HG03575 (cell line): Measurements from ENCODE around the gene VWC2L.

Experiments used
- ATAC-seq: cut with Tn5 transposase; IDR thresholded peaks from one replicate; pipeline ENCODE4 v1.9.1; 2021; ENCODE audit not compliant: unreplicated experiment, insufficient number of reproducible peaks, low FRiP score; ENCODE audit errors: extremely low read depth

Gene VWC2L

DNA sequence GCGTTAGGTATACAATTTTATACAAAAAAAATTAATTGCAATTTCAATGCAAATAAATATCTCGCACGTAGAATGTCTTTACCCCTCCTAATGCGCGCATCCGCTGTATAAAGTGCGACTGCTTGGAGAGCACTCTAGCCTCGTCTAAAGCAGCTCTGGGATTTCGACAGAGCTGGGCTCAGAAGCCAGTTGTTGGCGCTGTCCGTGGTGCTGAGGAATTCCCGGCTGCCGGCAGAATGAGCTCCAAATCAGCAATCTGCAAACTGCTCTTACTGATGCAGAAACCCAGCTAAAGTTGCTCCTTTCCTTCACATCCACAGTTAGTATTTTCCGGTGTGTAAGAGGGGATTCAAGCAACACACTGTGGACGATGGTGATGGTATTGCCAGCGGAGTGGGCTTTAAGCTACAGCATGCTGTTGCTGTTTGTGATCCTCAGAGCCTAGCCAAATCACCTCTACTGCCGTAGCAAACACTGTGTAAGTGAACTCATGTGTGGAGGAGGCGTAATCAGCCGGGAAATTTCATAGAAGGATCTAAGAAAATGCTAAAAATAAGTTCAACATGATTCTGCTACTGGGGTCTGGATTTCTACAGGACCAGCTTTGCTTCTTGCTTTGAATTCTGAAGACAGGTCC is at the start of gene VWC2L:
Gene VWC2L, plus strand, starts transcription at position 137 of the 637 bp plus-strand sequence. CDS start 3,140 bp downstream, outside the sequence.
- ATAC-seq, result no peak

DNA sequence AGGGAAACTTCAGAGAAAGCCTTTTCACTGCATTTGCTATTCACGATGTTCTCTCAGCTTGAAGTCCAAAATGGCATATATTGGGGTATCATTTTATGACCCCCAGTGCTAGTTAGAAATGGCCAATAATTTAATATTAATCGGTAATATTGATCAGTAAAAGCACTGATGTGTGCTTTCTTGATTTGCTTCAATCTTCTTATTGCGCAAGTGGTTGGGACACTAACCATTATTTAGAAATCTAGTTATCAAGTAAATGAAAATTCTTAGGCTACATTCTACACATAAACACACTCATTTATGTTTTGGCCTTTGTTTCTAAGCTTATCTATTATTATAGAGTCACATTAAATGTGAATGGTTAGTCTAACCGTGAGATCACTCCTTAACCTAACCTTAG is 49.7 kb upstream of the VWC2L start:
- ATAC-seq, result no peak

GRCh38 chr2:214365549-214365948 is 45.3 kb upstream of the VWC2L start:
- no peak for ATAC-seq

GRCh38 chr2:214367171-214367570 is 43.7 kb upstream of the VWC2L start:
- ATAC-seq, result no peak

DNA sequence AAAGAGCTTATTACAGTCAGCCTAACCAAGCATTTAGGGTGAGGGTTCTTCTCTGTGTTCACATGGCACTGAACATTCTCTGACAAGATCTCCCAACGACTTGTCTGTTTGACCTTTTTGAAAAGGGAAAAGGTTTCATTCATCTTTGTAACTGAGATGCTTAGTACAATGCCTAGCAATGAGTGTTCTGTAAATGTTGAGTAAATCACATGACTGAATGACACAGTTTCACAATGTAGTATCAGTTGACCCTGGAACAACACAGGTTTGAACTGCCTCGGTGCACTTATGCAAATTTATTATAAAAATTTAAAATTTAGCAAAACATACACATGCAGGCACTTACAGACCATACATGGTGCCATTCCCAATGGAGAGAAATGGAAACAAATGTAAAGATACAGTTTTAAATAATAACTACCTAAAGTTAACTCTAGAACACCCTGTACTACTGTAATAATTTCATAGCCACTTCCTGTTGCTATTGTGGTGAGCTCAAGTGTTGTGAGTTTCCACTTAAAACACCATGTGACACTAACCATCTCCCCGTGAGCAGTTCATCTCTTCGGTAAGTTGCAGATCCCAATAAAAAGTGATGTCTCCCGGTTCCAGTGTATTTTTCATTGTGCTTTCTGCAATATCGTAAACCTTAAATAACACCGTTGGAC is 34.1 kb upstream of the VWC2L start:
- ATAC-seq, result no peak

DNA sequence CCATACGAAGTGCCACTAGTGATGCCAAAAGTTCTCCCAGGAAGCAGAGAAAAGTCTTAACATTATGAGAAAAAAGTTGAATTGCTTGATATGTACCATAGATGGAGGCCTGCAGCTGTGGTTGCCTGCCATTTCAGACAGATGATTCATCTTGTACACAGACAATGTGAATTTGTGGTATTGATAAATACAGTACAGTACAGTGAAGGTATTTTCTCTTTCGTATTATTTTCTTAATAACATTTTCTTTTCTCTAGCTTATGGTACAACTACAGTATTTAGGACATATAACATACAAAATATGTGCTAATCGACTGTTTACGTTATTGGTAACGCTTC is 33.6 kb upstream of the VWC2L start:
- no peak for ATAC-seq

DNA sequence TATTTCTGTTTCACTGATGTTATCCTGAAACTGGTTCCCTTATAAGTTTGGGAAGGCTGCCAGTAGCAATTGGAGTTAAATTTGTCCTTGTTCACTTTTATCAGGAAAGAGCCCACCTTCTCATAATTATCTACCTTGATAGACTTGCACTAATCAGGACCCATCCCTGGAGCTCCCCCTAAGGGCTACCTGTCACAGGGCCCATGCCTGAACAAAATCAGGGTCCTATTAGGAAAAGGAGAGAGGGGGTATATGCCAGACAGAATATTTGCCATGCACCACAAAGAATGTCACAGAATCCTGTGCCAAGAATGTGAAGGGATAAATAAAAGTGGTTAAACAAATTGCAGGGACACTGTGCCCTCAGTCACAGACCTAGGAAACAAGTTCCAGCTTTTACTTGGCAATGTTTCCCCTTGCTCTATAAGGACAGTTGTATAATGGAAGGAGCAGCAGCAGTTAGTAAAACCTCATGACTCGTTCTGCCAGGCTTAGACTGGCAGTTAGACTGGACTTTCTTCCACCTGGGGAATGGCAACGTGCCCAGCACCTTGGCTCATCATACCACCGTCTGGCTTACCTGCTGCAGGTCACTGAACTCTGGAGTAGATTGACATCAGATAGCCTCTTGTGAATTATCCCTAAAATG is 32.3 kb upstream of the VWC2L start:
- no peak for ATAC-seq

GRCh38 chr2:214379227-214379626 is 31.6 kb upstream of the VWC2L start:
- no peak for ATAC-seq

GRCh38 chr2:214380681-214381080 is 30.2 kb upstream of the VWC2L start:
- no peak for ATAC-seq

- ATAC-seq, result no peak
Observed at GRCh38 chr2:214382229-214382628, 28.6 kb upstream of the VWC2L start.

GRCh38 chr2:214386720-214387119 is 24.1 kb upstream of the VWC2L start:
- ATAC-seq, result no peak

- ATAC-seq, result no peak
Observed at GRCh38 chr2:214389334-214389733, 21.5 kb upstream of the VWC2L start.

DNA sequence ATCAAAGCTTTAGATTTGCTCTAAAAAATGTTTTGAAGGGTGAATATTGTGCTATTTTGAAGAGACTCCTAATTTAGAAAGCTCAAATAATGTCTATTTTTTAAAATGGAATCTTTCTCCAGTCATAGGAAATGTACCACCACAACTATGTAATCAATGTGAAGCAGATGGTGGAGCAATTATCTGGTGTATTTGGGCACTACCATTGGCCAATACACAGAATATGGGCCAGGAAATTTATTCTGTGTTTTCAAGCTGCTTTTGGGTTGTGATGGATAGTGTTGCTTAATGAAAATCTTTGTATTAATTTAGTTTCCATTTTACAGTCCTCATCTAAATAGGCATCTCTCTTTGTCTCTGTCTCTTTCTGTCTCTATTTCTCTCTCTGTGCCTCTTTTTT is 17.1 kb upstream of the VWC2L start:
- ATAC-seq, result no peak

GRCh38 chr2:214395040-214395439 is 15.8 kb upstream of the VWC2L start:
- ATAC-seq, result no peak

DNA sequence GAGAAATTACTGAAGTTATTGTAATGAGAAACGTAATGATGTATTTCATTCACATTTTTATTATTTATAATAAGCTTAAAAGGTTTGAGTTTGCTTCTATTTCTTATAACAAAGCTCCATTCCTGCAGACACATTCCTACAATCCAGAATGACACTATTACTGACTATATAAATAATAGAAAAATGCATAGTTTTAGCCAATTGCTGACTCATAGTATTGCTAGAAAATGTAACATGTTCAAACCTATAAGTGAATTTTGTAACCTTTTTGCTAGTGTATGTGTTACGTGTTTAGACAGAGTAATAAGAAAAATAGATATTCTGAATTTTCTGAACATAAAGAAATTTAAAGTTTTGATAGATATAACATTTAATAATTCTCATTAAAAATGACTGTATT is 9.3 kb upstream of the VWC2L start:
- no peak for ATAC-seq

DNA sequence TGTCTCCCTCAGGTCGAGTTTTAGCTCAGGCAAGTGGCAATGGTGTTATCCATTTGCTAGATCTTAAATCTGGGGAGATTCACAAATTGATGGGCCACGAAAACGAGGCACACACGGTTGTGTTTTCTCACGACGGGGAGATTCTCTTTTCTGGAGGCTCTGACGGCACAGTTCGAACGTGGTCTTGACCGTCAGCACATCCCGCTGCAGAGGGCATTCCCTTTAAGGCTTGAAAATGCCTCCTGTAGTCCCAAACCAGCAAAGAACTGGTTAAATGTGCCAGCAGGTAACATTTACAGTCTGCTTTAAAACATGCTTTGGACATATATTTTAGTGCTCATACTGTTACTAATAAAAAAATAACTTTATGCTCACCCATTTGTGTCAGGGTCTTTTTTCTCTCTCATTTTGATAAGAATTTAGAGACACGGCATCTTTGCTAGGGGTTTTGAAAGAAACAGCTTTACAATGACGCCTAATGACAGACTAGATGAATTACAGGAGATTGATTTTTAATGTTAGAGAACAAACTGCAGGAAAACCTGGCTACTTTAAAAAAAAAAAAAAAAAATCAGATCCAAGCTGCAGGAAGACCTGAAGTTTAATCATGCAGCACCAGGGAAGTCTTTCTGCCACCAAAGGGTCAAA is 602 bp upstream of the VWC2L start:
- no peak for ATAC-seq

GRCh38 chr2:214412679-214413078 is 1.8 kb downstream of the VWC2L start:
- no peak for ATAC-seq

DNA sequence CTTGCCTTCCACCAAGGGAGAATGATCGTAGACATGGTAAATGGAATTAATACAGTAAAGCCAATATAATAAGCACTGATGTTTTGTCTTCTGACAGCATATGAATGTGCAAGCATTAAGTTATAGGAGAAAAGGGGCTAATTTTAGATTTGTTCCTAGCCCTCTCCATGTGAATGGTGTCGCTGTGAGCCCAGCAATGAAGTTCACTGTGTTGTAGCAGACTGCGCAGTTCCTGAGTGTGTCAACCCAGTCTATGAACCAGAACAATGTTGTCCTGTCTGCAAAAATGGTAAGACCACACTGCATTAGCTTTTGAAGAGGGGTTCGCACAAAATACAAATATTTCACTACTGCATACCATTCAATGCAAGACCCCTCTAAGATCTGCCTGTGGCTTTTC is 25.6 kb downstream of the VWC2L start:
- ATAC-seq, result no peak

DNA sequence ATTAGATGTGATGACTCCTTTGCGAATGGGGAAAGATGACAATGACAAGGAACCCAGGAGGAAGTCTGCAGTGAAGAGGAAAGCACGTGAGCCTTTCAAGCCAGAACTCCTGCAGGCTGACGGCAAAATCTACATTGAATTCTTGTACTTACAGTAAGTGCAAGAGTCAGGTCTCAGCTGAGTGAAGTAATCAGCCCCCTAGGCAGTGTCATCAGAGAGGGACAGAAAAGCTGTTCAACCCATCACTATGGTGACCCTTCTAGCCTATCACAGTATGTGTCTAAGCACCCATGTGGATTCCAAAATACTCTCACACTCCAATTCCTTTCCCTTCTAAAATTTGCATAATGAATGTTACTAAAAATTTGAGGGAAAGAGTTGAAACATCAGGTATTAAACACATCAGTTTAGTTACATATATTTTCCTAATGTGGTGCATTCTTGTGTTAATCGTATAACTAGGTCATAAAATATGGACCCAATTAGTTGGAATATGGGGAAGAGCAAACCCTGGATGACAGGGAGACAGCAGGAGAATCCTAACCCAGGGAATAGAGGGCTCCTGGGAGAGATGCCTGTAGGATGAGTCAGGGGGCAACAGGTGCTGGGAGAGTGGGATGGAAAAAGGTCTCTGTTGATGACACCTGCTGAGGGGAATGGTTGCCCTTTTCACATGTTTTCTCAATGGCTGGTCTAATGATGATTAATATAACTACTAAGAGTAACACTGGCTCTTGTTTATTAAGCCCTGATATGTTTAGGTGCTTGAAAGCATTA is 39.5 kb downstream of the VWC2L start:
- ATAC-seq, result no peak
